Prostate gland (tissue), 2 donors: Measurements from ENCODE around the gene ENTPD1.

ENCODE experiments used
- POLR2A ChIP-seq: fragments of 450-650 bp; IDR thresholded peaks from one replicate; pipeline ENCODE4 v1.6.1; 2016; ENCODE audit warnings: antibody characterized with exemption, mild to moderate bottlenecking
- TF ChIP-seq, protein P1 (sequence below), 4 experiments: fragments of 200-600 bp in 2 of 4; fragments of 450-650 bp in 2 of 4; sonication (generic) in 2 of 4; IDR thresholded peaks; 1 replicate in 3 of 4; 2 replicates in 1 of 4; pipeline ENCODE4 v1.5.1; 2016 to 2019; ENCODE audit warnings: antibody characterized with exemption in 4 of 4, mild to moderate bottlenecking in 2 of 4, moderate library complexity in 2 of 4

DNA sequence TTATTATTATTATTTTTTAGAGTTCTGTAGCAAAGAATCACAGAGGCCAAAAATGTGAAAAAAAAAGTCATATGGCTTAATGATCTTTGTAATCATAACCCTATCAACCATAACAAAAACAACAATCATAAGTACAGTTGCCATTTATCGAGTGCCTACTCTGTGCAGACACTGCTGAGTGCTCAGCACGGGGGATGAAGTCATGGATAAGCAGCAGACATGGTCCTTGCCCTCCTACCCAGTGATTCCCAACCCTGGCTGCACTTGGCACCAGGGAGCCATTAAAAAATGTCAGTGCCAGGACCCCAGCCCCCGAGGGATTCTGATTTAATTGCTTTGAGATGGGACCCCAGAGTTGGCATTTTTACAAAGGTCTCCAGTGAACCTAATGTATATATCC lies 38.2 kb downstream of the ENTPD1 start:
- TF ChIP-seq, protein P1, sequence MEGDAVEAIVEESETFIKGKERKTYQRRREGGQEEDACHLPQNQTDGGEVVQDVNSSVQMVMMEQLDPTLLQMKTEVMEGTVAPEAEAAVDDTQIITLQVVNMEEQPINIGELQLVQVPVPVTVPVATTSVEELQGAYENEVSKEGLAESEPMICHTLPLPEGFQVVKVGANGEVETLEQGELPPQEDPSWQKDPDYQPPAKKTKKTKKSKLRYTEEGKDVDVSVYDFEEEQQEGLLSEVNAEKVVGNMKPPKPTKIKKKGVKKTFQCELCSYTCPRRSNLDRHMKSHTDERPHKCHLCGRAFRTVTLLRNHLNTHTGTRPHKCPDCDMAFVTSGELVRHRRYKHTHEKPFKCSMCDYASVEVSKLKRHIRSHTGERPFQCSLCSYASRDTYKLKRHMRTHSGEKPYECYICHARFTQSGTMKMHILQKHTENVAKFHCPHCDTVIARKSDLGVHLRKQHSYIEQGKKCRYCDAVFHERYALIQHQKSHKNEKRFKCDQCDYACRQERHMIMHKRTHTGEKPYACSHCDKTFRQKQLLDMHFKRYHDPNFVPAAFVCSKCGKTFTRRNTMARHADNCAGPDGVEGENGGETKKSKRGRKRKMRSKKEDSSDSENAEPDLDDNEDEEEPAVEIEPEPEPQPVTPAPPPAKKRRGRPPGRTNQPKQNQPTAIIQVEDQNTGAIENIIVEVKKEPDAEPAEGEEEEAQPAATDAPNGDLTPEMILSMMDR (IDR thresholded peaks at IDR 0.05): no peak
- TF ChIP-seq POLR2A: no peak
